ENCODE data around the gene TANGO2.

TANGO2 gene

DNA sequence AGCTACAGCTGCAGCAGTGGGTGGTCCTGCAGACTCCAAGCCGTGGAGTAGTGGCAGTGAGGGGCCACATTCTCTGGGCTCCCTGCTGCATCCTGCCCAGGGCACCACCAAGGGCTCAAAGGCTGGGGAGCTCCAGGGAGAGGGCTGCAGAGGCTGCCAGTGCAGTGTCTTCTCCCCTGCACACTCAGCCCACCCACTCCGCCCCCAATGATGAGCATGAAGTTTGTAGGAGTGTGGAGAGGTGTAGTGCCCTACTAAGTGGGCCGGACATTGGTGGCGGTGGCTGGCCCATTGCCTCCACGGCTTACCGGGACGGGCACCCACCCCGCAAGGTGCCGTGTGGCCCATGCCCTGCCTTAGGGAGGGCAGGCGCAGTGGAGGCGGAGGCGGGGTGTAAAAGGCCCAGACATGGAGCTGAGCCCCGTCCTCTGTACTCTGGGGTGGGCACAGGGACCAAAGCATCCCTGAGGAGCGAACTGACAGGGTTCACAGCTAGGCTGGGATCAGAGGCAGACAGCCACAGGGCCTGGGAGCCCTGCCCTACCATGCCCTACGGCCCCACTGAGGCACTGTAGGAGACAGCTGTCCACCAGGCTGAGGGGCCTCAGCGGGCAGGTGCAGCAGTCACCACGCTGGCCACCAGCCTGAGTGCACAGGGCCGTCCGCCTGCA is 23.2 kb upstream of the TANGO2 start:
- ChIA-PET POLR2A (interaction anchor here (0.9 to 1.1 kb wide), 2 partner anchors 11 to 14 kb away, joined by 3 read pairs; no protein-coding TSS in a partner anchor), CTCF (interaction anchor here (1.9 kb wide), 1 partner anchor 15 kb away, joined by 8 read pairs; no protein-coding TSS in a partner anchor)
- DNase-seq (ENCODE audit: extremely low spot score) = no peak

DNA sequence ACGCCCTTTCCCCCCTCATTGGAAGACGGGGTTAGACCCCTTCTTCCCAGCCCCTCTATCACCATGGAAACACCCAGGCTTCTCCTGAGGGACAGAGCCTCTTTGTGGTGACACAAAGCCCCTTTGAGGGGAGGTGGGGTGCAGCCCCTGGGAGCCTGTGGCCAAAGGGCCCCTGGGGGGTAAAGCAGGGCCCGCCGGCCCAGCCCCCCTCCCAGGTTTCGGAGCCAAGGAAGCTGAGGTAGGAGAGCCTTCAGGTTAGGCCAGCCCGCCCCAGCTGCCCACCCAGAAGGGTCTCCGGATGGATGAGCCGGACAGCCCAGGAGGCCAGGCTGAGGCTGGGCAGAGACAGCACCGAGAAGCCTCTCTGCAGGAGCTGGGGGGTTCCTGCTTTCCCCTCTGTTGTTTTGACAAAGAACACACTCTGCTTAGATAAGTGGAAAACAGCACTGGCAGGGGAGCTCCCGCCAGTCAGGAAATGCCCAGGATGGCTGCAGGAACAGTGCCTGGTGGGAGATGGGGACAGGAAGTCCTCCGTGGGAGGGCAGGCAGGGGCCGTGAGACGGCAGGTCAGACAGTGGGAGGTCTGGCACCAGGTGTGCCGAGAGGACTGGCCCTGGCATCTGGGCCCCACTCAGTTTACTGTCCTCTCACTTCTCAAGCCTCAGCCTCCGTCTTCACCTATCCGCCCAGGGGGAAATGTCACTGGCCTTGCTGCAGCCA is 22.5 kb upstream of the TANGO2 start:
- POLR2A ChIA-PET = interaction anchor here (1.1 kb wide), 1 partner anchor 12 kb away, joined by 3 read pairs; no protein-coding TSS in a partner anchor
- TF ChIP-seq FOXM1 (IDR thresholded peaks at IDR 0.05; ENCODE audit: borderline replicate concordance) = no peak
- no peak for TF ChIP-seq PKNOX1 (IDR thresholded peaks at IDR 0.05)
- no peak for TF ChIP-seq CTBP1 (IDR thresholded peaks at IDR 0.05; ENCODE audit: borderline replicate concordance)
- no peak for DNase-seq (ENCODE audit: extremely low spot score)
- CTCF ChIA-PET = interaction anchor here (1.9 kb wide), 1 partner anchor 15 kb away, joined by 8 read pairs; no protein-coding TSS in a partner anchor

More for the DNA sequence above, 23.2 kb upstream of the TANGO2 start:
- TF ChIP-seq SP1 (IDR thresholded peaks at IDR 0.05) (no peak), CTBP1 (IDR thresholded peaks at IDR 0.05; ENCODE audit: borderline replicate concordance) (no peak), NFRKB (IDR thresholded peaks at IDR 0.05) (no peak), FOXA1 (IDR thresholded peaks at IDR 0.05) (no peak), HDGF (IDR thresholded peaks at IDR 0.05; ENCODE audit: borderline replicate concordance) (no peak), LEF1 (IDR thresholded peaks at IDR 0.05; ENCODE audit: borderline replicate concordance) (no peak), FOXK2 (IDR thresholded peaks at IDR 0.05) (no peak), L3MBTL2 (conservative IDR thresholded peaks at IDR 0.05) (no peak), BHLHE40 (IDR thresholded peaks at IDR 0.05; ENCODE audit: borderline replicate concordance) (no peak), ZNF384 (IDR thresholded peaks at IDR 0.05) (no peak), PKNOX1 (IDR thresholded peaks at IDR 0.05) (no peak), ELF4 (IDR thresholded peaks at IDR 0.05) (no peak), FOXM1 (IDR thresholded peaks at IDR 0.05; ENCODE audit: borderline replicate concordance) (no peak), SUZ12 (IDR thresholded peaks at IDR 0.05) (no peak), TARDBP (IDR thresholded peaks at IDR 0.05) (no peak), ARNT (IDR thresholded peaks at IDR 0.05) (no peak)

- no peak for TF ChIP-seq NFRKB (IDR thresholded peaks at IDR 0.05)
- no peak for TF ChIP-seq PKNOX1 (IDR thresholded peaks at IDR 0.05)
- no peak for TF ChIP-seq CTBP1 (IDR thresholded peaks at IDR 0.05; ENCODE audit: borderline replicate concordance)
- TF ChIP-seq SUZ12 (IDR thresholded peaks at IDR 0.05) = no peak
- TF ChIP-seq SP1 (IDR thresholded peaks at IDR 0.05) = no peak
- TF ChIP-seq LEF1 (IDR thresholded peaks at IDR 0.05; ENCODE audit: borderline replicate concordance) = no peak
- no peak for TF ChIP-seq HDGF (IDR thresholded peaks at IDR 0.05; ENCODE audit: borderline replicate concordance)
- TF ChIP-seq ZNF384 (IDR thresholded peaks at IDR 0.05) = no peak
- no peak for TF ChIP-seq TARDBP (IDR thresholded peaks at IDR 0.05)
- TF ChIP-seq BHLHE40 (IDR thresholded peaks at IDR 0.05; ENCODE audit: borderline replicate concordance) = no peak
- TF ChIP-seq FOXK2 (IDR thresholded peaks at IDR 0.05) = no peak
- no peak for TF ChIP-seq ELF4 (IDR thresholded peaks at IDR 0.05)
- no peak for TF ChIP-seq FOXA1 (IDR thresholded peaks at IDR 0.05)
- no peak for TF ChIP-seq FOXM1 (IDR thresholded peaks at IDR 0.05; ENCODE audit: borderline replicate concordance)
- no peak for TF ChIP-seq ARNT (IDR thresholded peaks at IDR 0.05)
- no peak for TF ChIP-seq L3MBTL2 (conservative IDR thresholded peaks at IDR 0.05)
- ChIA-PET POLR2A (no interaction called here), CTCF (no interaction called here)
- no peak for DNase-seq (ENCODE audit: extremely low spot score)
Observed at GRCh38 chr22:19998991-19999820, 21.7 kb upstream of the TANGO2 start.

GRCh38 chr22:20000246-20001081 is 20.4 kb upstream of the TANGO2 start:
- ChIA-PET POLR2A (interaction anchor here (2.3 kb wide), 1 partner anchor 15 kb away, joined by 5 read pairs; no protein-coding TSS in a partner anchor), CTCF (no interaction called here)
- no peak for TF ChIP-seq ELF4 (IDR thresholded peaks at IDR 0.05)
- TF ChIP-seq LEF1 (IDR thresholded peaks at IDR 0.05; ENCODE audit: borderline replicate concordance) = no peak
- DNase-seq (ENCODE audit: extremely low spot score) = no peak

GRCh38 chr22:20001082-20001638 is 19.8 kb upstream of the TANGO2 start:
- DNase-seq (ENCODE audit: extremely low spot score) = no peak
- TF ChIP-seq ARNT (IDR thresholded peaks at IDR 0.05) (no peak), FOXM1 (IDR thresholded peaks at IDR 0.05; ENCODE audit: borderline replicate concordance) (no peak), FOXA1 (IDR thresholded peaks at IDR 0.05) (no peak), ZNF384 (IDR thresholded peaks at IDR 0.05) (no peak), FOXK2 (IDR thresholded peaks at IDR 0.05) (no peak), PKNOX1 (IDR thresholded peaks at IDR 0.05) (no peak), NFRKB (IDR thresholded peaks at IDR 0.05) (no peak), L3MBTL2 (conservative IDR thresholded peaks at IDR 0.05) (no peak), HDGF (IDR thresholded peaks at IDR 0.05; ENCODE audit: borderline replicate concordance) (no peak), ELF4 (IDR thresholded peaks at IDR 0.05) (no peak), SP1 (IDR thresholded peaks at IDR 0.05) (no peak)
- CTCF ChIA-PET = no interaction called here
- POLR2A ChIA-PET = interaction anchor here (2.3 kb wide), 1 partner anchor 14 kb away, joined by 5 read pairs; no protein-coding TSS in a partner anchor
